Smooth muscle cell (in vitro differentiated cells): ENCODE measurements around the gene ABCA3. TPM values are rescaled to one million over a fixed set of nuclear protein-coding genes. Genes with fewer than 3 reads are reported as not detected.
"Not testable (repeated sequence)": the region's sequence is repeated elsewhere in the genome, so short reads cannot be mapped to it uniquely, and the experiment has no call there.

Experiments
- DNase-seq: peaks from one replicate; lab custom pipeline; 2025; ENCODE audit not compliant: unreplicated experiment; lab: John Stamatoyannopoulos, UW
- H2AFZ ChIP-seq: fragments of 200-600 bp; sonication (generic); 2 replicates; pipeline ENCODE4 v1.6.0; 2016; ENCODE audit warnings: antibody characterized with exemption, low read depth, mild to moderate bottlenecking
- H3F3A ChIP-seq: fragments of 200-600 bp; sonication (generic); 2 replicates; pipeline ENCODE4 v1.6.0; 2017; ENCODE audit warnings: antibody characterized with exemption, low read depth
- H3K27ac ChIP-seq: fragments of 200-600 bp; sonication (generic); 2 replicates; pipeline ENCODE4 v1.5.1; 2016; ENCODE audit warnings: low read depth, mild to moderate bottlenecking
- H3K27me3 ChIP-seq: fragments of 200-600 bp; sonication (generic); 2 replicates; pipeline ENCODE4 v1.6.1; 2016; ENCODE audit warnings: low read depth, mild to moderate bottlenecking
- H3K36me3 ChIP-seq: fragments of 200-600 bp; sonication (generic); 2 replicates; pipeline ENCODE4 v1.5.1; 2016; ENCODE audit warnings: low read depth
- H3K4me1 ChIP-seq: fragments of 200-600 bp; sonication (generic); 2 replicates; pipeline ENCODE4 v1.5.1; 2016; ENCODE audit warnings: low read depth
- H3K4me2 ChIP-seq: fragments of 200-600 bp; sonication (generic); 2 replicates; pipeline ENCODE4 v1.6.0; 2016; ENCODE audit warnings: mild to moderate bottlenecking
- H3K4me3 ChIP-seq: fragments of 200-600 bp; sonication (generic); 2 replicates; pipeline ENCODE4 v1.5.1; 2016; ENCODE audit warnings: mild to moderate bottlenecking
- H3K79me2 ChIP-seq: fragments of 200-600 bp; sonication (generic); 2 replicates; pipeline ENCODE4 v1.6.0; 2016; ENCODE audit warnings: low read depth, mild to moderate bottlenecking
- H3K9ac ChIP-seq: fragments of 200-600 bp; sonication (generic); 2 replicates; pipeline ENCODE4 v1.6.0; 2016; ENCODE audit warnings: low read depth
- H3K9me3 ChIP-seq: fragments of 200-600 bp; sonication (generic); replicated peaks from 2 replicates; pipeline ENCODE4 v1.5.1; 2016; ENCODE audit warnings: low read depth
- H4K20me1 ChIP-seq: fragments of 200-600 bp; sonication (generic); 2 replicates; pipeline ENCODE4 v1.6.0; 2016; ENCODE audit warnings: low read depth
- CTCF ChIP-seq: fragments of 200-600 bp; sonication (generic); IDR thresholded peaks from 2 replicates; pipeline ENCODE4 v1.5.1; 2017; ENCODE audit warnings: borderline replicate concordance, mild to moderate bottlenecking, antibody characterized with exemption; ENCODE audit not compliant: insufficient read depth, poor library complexity, severe bottlenecking
- WGBS: methylation state at CpG from one replicate; pipeline ENCODE4 v1.1.7; 2016; ENCODE audit warnings: low lambda C conversion rate; 5-methylcytosine and 5-hydroxymethylcytosine counted together
- polyA plus RNA-seq: library from polyadenylated mRNA; unstranded; fragments of >200 nt; fragmentation: Nextera tagmentation; extraction: Ambion mirVana; gene quantifications from 2 replicates; pipeline ENCODE4 v1.2.1, GENCODE V29; 2016
- total RNA-seq: library from RNA; depleted of rRNA; stranded (reverse); fragments of >200 nt; gene quantifications from 2 replicates; pipeline ENCODE4 v1.2.3, GENCODE V29; 2014

Gene ABCA3
- total and polyA plus RNA-seq, 2 experiments from 2014 or later, result 1.4 to 2.2 TPM

GRCh38 chr16:2386990-2387389, 46.5 kb upstream of the ABCA3 start:
- no peak for DNase-seq
- H3K9me3 ChIP-seq, result no peaks in the 10 kb centered on the region

GRCh38 chr16:2385982-2386381, 45.5 kb upstream of the ABCA3 start:
- not testable (repeated sequence) for H4K20me1 ChIP-seq, H3K4me1 ChIP-seq, H3K4me3 ChIP-seq, H3K27me3 ChIP-seq, H3K9me3 ChIP-seq, H3K36me3 ChIP-seq, H2AFZ ChIP-seq, H3K79me2 ChIP-seq, DNase-seq, H3F3A ChIP-seq, H3K4me2 ChIP-seq, H3K9ac ChIP-seq
- WGBS, result 87% methylated on average over 19 of the region's 19 CpGs
- H3K27ac ChIP-seq, result peak overlapping the region; percentile 62

More at GRCh38 chr16:2386990-2387389, 46.5 kb upstream of the ABCA3 start:
- H4K20me1 ChIP-seq, result no peaks in the 10 kb centered on the region
- WGBS, result 41% methylated on average over 3 of the region's 3 CpGs
- peak; percentile 8 for TF ChIP-seq CTCF
- no peaks in the 10 kb centered on the region for H3F3A ChIP-seq
- no peak overlapping the region for H3K4me2 ChIP-seq
- H3K36me3 ChIP-seq, result no peaks in the 10 kb centered on the region
- H3K4me1 ChIP-seq, result no peaks in the 10 kb centered on the region
- H3K9ac ChIP-seq, result no peak overlapping the region
- no peak overlapping the region for H3K27ac ChIP-seq
- H3K4me3 ChIP-seq, result no peak overlapping the region
- H3K79me2 ChIP-seq, result no peaks in the 10 kb centered on the region
- H2AFZ ChIP-seq, result peak overlapping the region; percentile 5
- no peaks in the 10 kb centered on the region for H3K27me3 ChIP-seq

- no peaks in the 10 kb centered on the region for H3F3A ChIP-seq
- H3K27me3 ChIP-seq, result no peaks in the 10 kb centered on the region
- H3K27ac ChIP-seq, result peak overlapping the region; percentile 62
- H4K20me1 ChIP-seq, result no peaks in the 10 kb centered on the region
- H3K4me2 ChIP-seq, result no peak overlapping the region
- no peaks in the 10 kb centered on the region for H3K36me3 ChIP-seq
- no peaks in the 10 kb centered on the region for H3K9me3 ChIP-seq
- no peak for TF ChIP-seq CTCF
- 36% methylated on average over 3 of the region's 3 CpGs for WGBS
- no peak overlapping the region for H3K4me3 ChIP-seq
- no peaks in the 10 kb centered on the region for H3K4me1 ChIP-seq
- no peak for DNase-seq
- peak overlapping the region; percentile 17 for H2AFZ ChIP-seq
- H3K9ac ChIP-seq, result no peak overlapping the region
- H3K79me2 ChIP-seq, result no peaks in the 10 kb centered on the region
These were observed 44.8 kb upstream of the ABCA3 start for GRCh38 chr16:2385190-2385836.

- H3K9me3 ChIP-seq, result no peaks in the 10 kb centered on the region
- 48% methylated on average over 2 of the region's 2 CpGs for WGBS
- no peaks in the 10 kb centered on the region for H3K36me3 ChIP-seq
- no peaks in the 10 kb centered on the region for H4K20me1 ChIP-seq
- DNase-seq, result no peak
- H3K4me3 ChIP-seq, result no peak overlapping the region
- no peaks in the 10 kb centered on the region for H3F3A ChIP-seq
- H3K27me3 ChIP-seq, result no peaks in the 10 kb centered on the region
- H3K4me2 ChIP-seq, result no peak overlapping the region
- no peak overlapping the region for H3K9ac ChIP-seq
- H3K79me2 ChIP-seq, result no peaks in the 10 kb centered on the region
- H3K4me1 ChIP-seq, result no peaks in the 10 kb centered on the region
- no peak for TF ChIP-seq CTCF
- H2AFZ ChIP-seq, result no peak overlapping the region
- H3K27ac ChIP-seq, result no peak overlapping the region
These were observed 43.9 kb upstream of the ABCA3 start for GRCh38 chr16:2384426-2384825.
